Kidney epithelial cell (primary cell): ENCODE results near the gene PRKCA. TPM values are rescaled to one million over a fixed set of nuclear protein-coding genes. Genes with fewer than 3 reads are reported as not detected.

Experiments used
- DNase-seq: peaks from one replicate; pipeline ENCODE4 v3.0.0-alpha.2; 2010; ENCODE audit warnings: low read depth
- H3K27me3 ChIP-seq: 2 replicates; pipeline ENCODE4 v1.6.0; 2011; ENCODE audit warnings: low read length; ENCODE audit not compliant: control insufficient read depth, insufficient read depth
- H3K36me3 ChIP-seq: 2 replicates; pipeline ENCODE4 v1.5.1; 2011; ENCODE audit warnings: low read length; ENCODE audit not compliant: control insufficient read depth, insufficient read depth
- H3K4me3 ChIP-seq: 2 replicates; pipeline ENCODE4 v1.5.1; 2011; ENCODE audit warnings: low read depth, mild to moderate bottlenecking, control low read depth, low read length
- CTCF ChIP-seq: IDR thresholded peaks from 2 replicates; pipeline ENCODE4 v1.5.1; 2011; ENCODE audit warnings: mild to moderate bottlenecking, moderate library complexity, low read length, control low read depth, inconsistent platforms; ENCODE audit not compliant: insufficient read depth, poor library complexity, severe bottlenecking
- total RNA-seq: library from RNA; depleted of rRNA; stranded (reverse); fragments of >200 nt; gene quantifications from 2 replicates; pipeline ENCODE4 v1.2.3, GENCODE V29; 2015

PRKCA gene
- total RNA-seq, 1 donor from 2014 or later: 5.7 TPM

- Histone ChIP-seq H3K36me3 (no peaks in the 10 kb centered on the region), H3K27me3 (no peaks in the 10 kb centered on the region), H3K4me3 (no peak overlapping the region)
- no peak for TF ChIP-seq CTCF
- no peak for DNase-seq
These were observed 467.5 kb downstream of the PRKCA start for GRCh38 chr17:66769911-66770310.

DNA sequence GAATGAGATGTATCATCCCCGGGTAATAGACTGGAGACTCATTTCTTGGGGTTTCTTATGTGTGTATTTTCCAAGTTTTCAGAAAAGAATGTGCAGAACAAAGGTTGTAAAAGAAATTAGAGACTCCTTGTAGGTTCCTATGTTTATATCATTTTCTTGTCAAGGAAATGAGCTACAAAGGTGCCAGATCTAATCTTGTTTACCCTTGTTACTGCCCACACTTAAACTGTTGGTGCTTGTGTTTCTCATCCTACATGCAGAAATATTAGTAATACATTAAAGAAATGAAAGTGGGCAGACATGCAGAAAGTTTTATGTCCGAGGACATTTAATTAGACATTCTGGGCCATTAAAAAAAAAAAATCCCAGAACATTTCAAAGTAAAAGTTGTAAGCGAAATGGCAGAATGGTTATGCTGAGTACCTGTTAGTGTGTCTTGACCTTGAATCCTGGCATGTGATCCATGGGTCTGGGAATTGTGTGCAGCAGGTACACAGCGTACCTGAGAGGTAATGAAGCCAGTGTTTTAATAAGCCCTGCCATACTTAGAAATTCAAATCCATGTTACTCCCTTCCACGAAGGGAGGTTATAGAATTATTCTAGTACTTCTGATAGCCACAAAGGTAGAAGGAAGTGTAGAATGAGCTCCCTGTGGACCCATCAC lies 469.9 kb downstream of the PRKCA start:
- no peak for DNase-seq
- Histone ChIP-seq H3K27me3 (no peaks in the 10 kb centered on the region), H3K36me3 (no peaks in the 10 kb centered on the region), H3K4me3 (no peak overlapping the region)
- TF ChIP-seq CTCF: no peak

DNA sequence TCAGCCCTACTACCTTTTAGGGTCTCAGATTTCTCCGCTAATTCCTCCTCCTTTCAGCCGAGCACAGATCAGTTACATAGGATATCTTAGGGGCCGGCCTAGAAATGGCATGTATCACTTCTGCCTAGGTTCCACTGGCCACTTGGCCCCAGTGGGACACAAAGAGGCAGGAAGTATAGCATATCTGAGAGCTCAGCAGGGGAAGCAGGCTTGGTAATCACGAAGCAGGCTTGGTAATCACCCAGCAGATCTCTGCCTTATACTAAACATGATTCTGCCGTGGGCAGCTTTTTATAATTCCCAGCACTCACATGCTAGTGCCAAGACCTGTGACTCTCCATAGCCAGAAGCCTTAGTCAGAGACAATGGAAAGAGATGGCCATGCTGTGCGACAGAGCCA lies 472.9 kb downstream of the PRKCA start:
- Histone ChIP-seq H3K36me3 (no peaks in the 10 kb centered on the region), H3K4me3 (no peak overlapping the region), H3K27me3 (no peaks in the 10 kb centered on the region)
- TF ChIP-seq CTCF: no peak
- no peak for DNase-seq

- Histone ChIP-seq H3K27me3 (no peaks in the 10 kb centered on the region), H3K4me3 (no peak overlapping the region), H3K36me3 (no peaks in the 10 kb centered on the region)
- DNase-seq: no peak
- TF ChIP-seq CTCF: no peak
These were observed 473.5 kb downstream of the PRKCA start for GRCh38 chr17:66775881-66776400.

DNA sequence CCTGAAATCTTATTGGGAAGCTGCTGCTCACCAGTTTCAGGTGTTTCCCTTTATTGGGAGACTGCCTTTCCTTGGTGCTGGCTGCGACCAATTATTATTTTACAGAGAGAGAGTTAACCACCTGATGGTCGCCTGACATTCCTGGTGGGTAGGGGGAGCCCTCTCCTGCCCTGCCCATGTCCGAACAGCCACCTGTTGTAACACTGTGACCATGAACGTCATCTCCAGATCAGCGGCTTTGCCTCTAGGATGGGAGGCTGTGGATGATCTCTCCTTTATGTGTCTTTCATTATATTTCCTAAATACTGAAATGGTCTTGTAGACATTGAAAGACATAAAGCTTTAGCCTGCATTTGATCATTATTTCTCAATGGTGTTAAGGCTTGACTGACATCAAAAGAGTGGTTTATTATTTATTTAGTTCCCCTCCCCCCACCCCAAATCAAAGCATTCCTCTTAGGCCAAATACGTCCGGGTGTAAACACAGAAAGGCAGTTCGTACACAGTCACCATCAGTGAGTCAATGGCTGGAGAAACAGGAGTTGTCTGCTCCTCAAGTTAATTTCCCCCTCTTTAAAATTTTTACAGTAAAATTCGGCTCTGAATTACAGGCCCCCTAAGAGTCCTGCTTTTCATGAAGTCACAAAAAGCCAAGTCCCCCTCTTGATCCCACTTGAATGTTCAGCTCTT lies 474.7 kb downstream of the PRKCA start:
- no peak for DNase-seq
- TF ChIP-seq CTCF: no peak
- Histone ChIP-seq H3K27me3 (no peaks in the 10 kb centered on the region), H3K4me3 (no peak overlapping the region), H3K36me3 (no peaks in the 10 kb centered on the region)
